GM23248 (cell line): ENCODE measurements around the gene TUSC2. TPM values are rescaled to one million over a fixed set of nuclear protein-coding genes. Genes with fewer than 3 reads are reported as not detected.

ENCODE experiments used
- DNase-seq: peaks from one replicate; pipeline ENCODE4 v3.0.0-alpha.2; 2015
- H2AFZ ChIP-seq: fragments of 200-600 bp; sonication (generic); 2 replicates; pipeline ENCODE4 v1.6.1; 2016; ENCODE audit warnings: antibody characterized with exemption
- H3F3A ChIP-seq: fragments of 200-600 bp; sonication (generic); 2 replicates; pipeline ENCODE4 v1.6.1; 2016; ENCODE audit warnings: mild to moderate bottlenecking, antibody characterized with exemption, mixed run types; ENCODE audit not compliant: insufficient read depth
- H3K27ac ChIP-seq: fragments of 200-600 bp; sonication (generic); 2 replicates; pipeline ENCODE4 v1.5.1; 2016; ENCODE audit warnings: mild to moderate bottlenecking
- H3K27me3 ChIP-seq: fragments of 200-600 bp; sonication (generic); replicated peaks from 2 replicates; pipeline ENCODE4 v1.6.1; 2016; ENCODE audit warnings: mild to moderate bottlenecking; ENCODE audit not compliant: insufficient read depth
- H3K36me3 ChIP-seq: fragments of 200-600 bp; sonication (generic); 2 replicates; pipeline ENCODE4 v1.6.1; 2016; ENCODE audit warnings: low read depth, mild to moderate bottlenecking
- H3K4me1 ChIP-seq: fragments of 200-600 bp; sonication (generic); 2 replicates; pipeline ENCODE4 v1.6.1; 2016; ENCODE audit warnings: mild to moderate bottlenecking; ENCODE audit not compliant: insufficient read depth
- H3K4me2 ChIP-seq: fragments of 200-600 bp; sonication (generic); one replicate; pipeline ENCODE4 v1.6.1; 2016; ENCODE audit warnings: mild to moderate bottlenecking; ENCODE audit not compliant: unreplicated experiment
- H3K4me3 ChIP-seq: fragments of 200-600 bp; sonication (generic); 2 replicates; pipeline ENCODE4 v1.5.1; 2016; ENCODE audit warnings: mild to moderate bottlenecking
- H3K79me2 ChIP-seq: fragments of 200-600 bp; sonication (generic); 2 replicates; pipeline ENCODE4 v1.6.1; 2016; ENCODE audit warnings: mild to moderate bottlenecking; ENCODE audit not compliant: insufficient read depth
- H3K9ac ChIP-seq: fragments of 200-600 bp; sonication (generic); 2 replicates; pipeline ENCODE4 v1.6.1; 2016; ENCODE audit warnings: mild to moderate bottlenecking
- H3K9me2 ChIP-seq: fragments of 200-600 bp; sonication (generic); 2 replicates; pipeline ENCODE4 v1.6.1; 2016; ENCODE audit warnings: mixed run types, mild to moderate bottlenecking, moderate library complexity; ENCODE audit not compliant: insufficient read depth
- H3K9me3 ChIP-seq: fragments of 200-600 bp; sonication (generic); one replicate; pipeline ENCODE4 v1.6.1; 2017; ENCODE audit warnings: low read depth
- H4K20me1 ChIP-seq: fragments of 200-600 bp; sonication (generic); 2 replicates; pipeline ENCODE4 v1.6.0; 2016; ENCODE audit not compliant: insufficient read depth
- EZH2 ChIP-seq: fragments of 200-600 bp; sonication (generic); IDR thresholded peaks from 2 replicates; pipeline ENCODE4 v1.6.1; 2018; ENCODE audit warnings: antibody characterized with exemption, mild to moderate bottlenecking; ENCODE audit not compliant: insufficient read depth, poor library complexity, severe bottlenecking
- EZH2phosphoT487 ChIP-seq: fragments of 200-600 bp; sonication (generic); IDR thresholded peaks from 2 replicates; pipeline ENCODE4 v1.6.1; 2018; ENCODE audit warnings: antibody characterized with exemption, moderate library complexity, mild to moderate bottlenecking, low read depth; ENCODE audit not compliant: insufficient read depth
- WGBS, 2 experiments: methylation state at CpG; one replicate each; pipeline ENCODE4 v1.1.6; 2015 to 2017; ENCODE audit warnings: low lambda C conversion rate in 2 of 2, low coverage in 1 of 2; ENCODE audit errors: missing lambda C conversion rate in 2 of 2; 5-methylcytosine and 5-hydroxymethylcytosine counted together
- in situ Hi-C: fragments of 300-500 bp; cut with MboI; formaldehyde crosslinking; loops from 2 replicates; pipeline ENCODE4 v1.15.0; 2020
- polyA plus RNA-seq: library from polyadenylated mRNA; unstranded; fragments of >200 nt; fragmentation: Nextera tagmentation; extraction: Ambion mirVana; gene quantifications from 2 replicates; pipeline ENCODE4 v1.2.1, GENCODE V29; 2016
- total RNA-seq: library from RNA; depleted of rRNA; stranded (reverse); fragments of >200 nt; shearing (Covaris generic); gene quantifications from 2 replicates; pipeline ENCODE4 v1.2.3, GENCODE V29; 2014

The TUSC2 gene
- total and polyA plus RNA-seq, 2 experiments from 2014 or later: 32.5 to 46.5 TPM

GRCh38 chr3:50353245-50354004 is 25.4 kb upstream of the TUSC2 start:
- peaks cover 10% of the 10 kb centered on the region; the same call in 1 of the 2 replicates for H4K20me1 ChIP-seq
- DNase-seq: no peak
- in situ Hi-C loops: no loop called here
- H3F3A ChIP-seq: peaks cover 14% of the 10 kb centered on the region; the same call in 1 of the 2 replicates
- H3K9me3 ChIP-seq: no peaks in the 10 kb centered on the region
- no peak overlapping the region for H3K4me3 ChIP-seq
- no peak overlapping the region for H2AFZ ChIP-seq
- peaks cover 89% of the 10 kb centered on the region for H3K79me2 ChIP-seq
- peaks cover 42% of the 10 kb centered on the region for H3K4me1 ChIP-seq
- no peaks in the 10 kb centered on the region for H3K27me3 ChIP-seq
- TF ChIP-seq EZH2 (no peak), EZH2phosphoT487 (no peak)
- peak overlapping the region; percentile 41 for H3K27ac ChIP-seq
- peaks cover 7% of the 10 kb centered on the region; the same call in 1 of the 2 replicates for H3K36me3 ChIP-seq
- peak overlapping the region; percentile 22; the same call in 1 of the 2 replicates for H3K9ac ChIP-seq
- 70 to 71% methylated on average over 12 of the region's 12 CpGs for WGBS, 2 experiments
- H3K4me2 ChIP-seq: no peak overlapping the region
- no peaks in the 10 kb centered on the region for H3K9me2 ChIP-seq

GRCh38 chr3:50352781-50353180 is 24.8 kb upstream of the TUSC2 start:
- no peak for TF ChIP-seq EZH2
- no peak for TF ChIP-seq EZH2phosphoT487
- Histone ChIP-seq H3K4me1 (peaks cover 40% of the 10 kb centered on the region), H2AFZ (no peak overlapping the region), H3F3A (peaks cover 14% of the 10 kb centered on the region; the same call in 1 of the 2 replicates), H3K27ac (peak overlapping the region; percentile 41), H3K27me3 (no peaks in the 10 kb centered on the region), H3K9me3 (no peaks in the 10 kb centered on the region), H3K9ac (peak overlapping the region; percentile 22; the same call in 1 of the 2 replicates), H3K36me3 (peaks cover 7% of the 10 kb centered on the region; the same call in 1 of the 2 replicates), H4K20me1 (peaks cover 8% of the 10 kb centered on the region; the same call in 1 of the 2 replicates), H3K9me2 (no peaks in the 10 kb centered on the region), H3K4me3 (no peak overlapping the region), H3K4me2 (no peak overlapping the region), H3K79me2 (peaks cover 83% of the 10 kb centered on the region)
- in situ Hi-C loops: no loop called here
- 17 to 23% methylated on average over 2 of the region's 2 CpGs for WGBS, 2 experiments
- DNase-seq: peak; percentile 66

GRCh38 chr3:50351323-50351697 is 23.3 kb upstream of the TUSC2 start:
- Histone ChIP-seq H3K79me2 (peaks cover 68% of the 10 kb centered on the region), H3K4me1 (peaks cover 29% of the 10 kb centered on the region), H3F3A (0 out of 2 replicates have a peak, but pooled peaks cover 16% of the 10 kb centered on the region), H3K36me3 (peaks cover 7% of the 10 kb centered on the region; the same call in 1 of the 2 replicates), H4K20me1 (no peaks in the 10 kb centered on the region), H3K27ac (peak overlapping the region; percentile 67; the same call in 1 of the 2 replicates), H3K4me3 (peak overlapping the region; percentile 90), H3K9ac (peak overlapping the region; percentile 82), H3K9me2 (no peaks in the 10 kb centered on the region), H2AFZ (peak overlapping the region; percentile 93), H3K9me3 (no peaks in the 10 kb centered on the region), H3K27me3 (no peaks in the 10 kb centered on the region), H3K4me2 (peak overlapping the region; percentile 98)
- TF ChIP-seq EZH2phosphoT487: no peak
- no peak for TF ChIP-seq EZH2
- DNase-seq: no peak
- in situ Hi-C loops: no loop called here
- WGBS, 2 experiments: 44 to 47% methylated on average over 11 of the region's 11 CpGs

GRCh38 chr3:50350527-50351322 is 22.7 kb upstream of the TUSC2 start, which contains the start of the genes CYB561D2 and NPRL2:
TSS of gene CYB561D2 (plus strand) at chr3:50350862. CDS start at chr3:50351434, 572 bp downstream.
TSS of gene NPRL2 (minus strand) at chr3:50350775. CDS start at chr3:50350652, 123 bp downstream.
- H3K79me2 ChIP-seq: peaks cover 62% of the 10 kb centered on the region
- H3K4me2 ChIP-seq: peak within 1 kb of the TSS; percentile 98
- H3K4me1 ChIP-seq: peaks cover 23% of the 10 kb centered on the region
- 0 out of 2 replicates have a peak, but pooled peaks cover 17% of the 10 kb centered on the region for H3F3A ChIP-seq
- peak within 1 kb of the TSS; percentile 90 for H3K4me3 ChIP-seq
- H3K9ac ChIP-seq: peak within 1 kb of the TSS; percentile 82
- H3K36me3 ChIP-seq: peaks cover 7% of the 10 kb centered on the region; the same call in 1 of the 2 replicates
- WGBS, 2 experiments: 1% methylated on average over 60 of the region's 64 CpGs
- DNase-seq: peak; percentile 94
- H4K20me1 ChIP-seq: no peaks in the 10 kb centered on the region
- TF ChIP-seq EZH2 (no peak), EZH2phosphoT487 (no peak)
- peak within 1 kb of the TSS; percentile 67 for H3K27ac ChIP-seq
- H3K27me3 ChIP-seq: no peaks in the 10 kb centered on the region
- H3K9me2 ChIP-seq: no peaks in the 10 kb centered on the region
- peak within 1 kb of the TSS; percentile 93 for H2AFZ ChIP-seq
- no peaks in the 10 kb centered on the region for H3K9me3 ChIP-seq
- in situ Hi-C loops: no loop called here
